Parathyroid adenoma (tissue), 2 donors: ENCODE measurements around the gene DENND1B.

Experiments used
- H2AFZ ChIP-seq: fragments of 300-600 bp; sonication (generic); one replicate; pipeline ENCODE4 v1.7.0; 2017; ENCODE audit warnings: antibody characterized with exemption, mild to moderate bottlenecking
- H3K27ac ChIP-seq: fragments of 300-600 bp; sonication (generic); one replicate; pipeline ENCODE4 v1.7.0; 2017
- H3K27me3 ChIP-seq: fragments of 300-600 bp; sonication (generic); one replicate; pipeline ENCODE4 v1.7.0; 2017; ENCODE audit warnings: low read length; ENCODE audit not compliant: control insufficient read depth, insufficient read depth
- H3K36me3 ChIP-seq: fragments of 300-600 bp; sonication (generic); one replicate; pipeline ENCODE4 v1.7.0; 2017; ENCODE audit warnings: low read length; ENCODE audit not compliant: control insufficient read depth, insufficient read depth
- H3K4me1 ChIP-seq: fragments of 300-600 bp; sonication (generic); one replicate; pipeline ENCODE4 v1.7.0; 2017; ENCODE audit warnings: control low read depth
- H3K4me2 ChIP-seq: fragments of 300-600 bp; sonication (generic); one replicate; pipeline ENCODE4 v1.7.0; 2017; ENCODE audit warnings: low read length
- H3K4me3 ChIP-seq: fragments of 300-600 bp; sonication (generic); one replicate; pipeline ENCODE4 v1.7.0; 2017; ENCODE audit warnings: low read depth, low read length
- H3K79me2 ChIP-seq: fragments of 300-600 bp; sonication (generic); one replicate; pipeline ENCODE4 v1.7.0; 2017; ENCODE audit warnings: control low read depth
- H3K9ac ChIP-seq: fragments of 300-600 bp; sonication (generic); one replicate; pipeline ENCODE4 v1.7.0; 2017; ENCODE audit warnings: mild to moderate bottlenecking
- H3K9me3 ChIP-seq: fragments of 300-600 bp; sonication (generic); one replicate; pipeline ENCODE4 v1.7.0; 2017; ENCODE audit warnings: low read length; ENCODE audit not compliant: control insufficient read depth
- CTCF ChIP-seq: fragments of 300-600 bp; sonication (generic); IDR thresholded peaks from one replicate; pipeline ENCODE4 v1.7.0; 2017; ENCODE audit warnings: antibody characterized with exemption, mild to moderate bottlenecking
- donor health status: primary hyperparathyroidism.

The DENND1B gene

GRCh38 chr1:197686231-197686630, 89.0 kb downstream of the DENND1B start:
- no peaks in the 10 kb centered on the region for H3K27me3 ChIP-seq
- no peak overlapping the region for H3K27ac ChIP-seq
- H3K36me3 ChIP-seq = no peaks in the 10 kb centered on the region
- no peak overlapping the region for H3K9ac ChIP-seq
- no peaks in the 10 kb centered on the region for H3K79me2 ChIP-seq
- no peaks in the 10 kb centered on the region for H3K4me1 ChIP-seq
- H3K4me3 ChIP-seq = no peak overlapping the region
- no peak for TF ChIP-seq CTCF
- peaks cover 5% of the 10 kb centered on the region for H3K9me3 ChIP-seq
- no peak overlapping the region for H3K4me2 ChIP-seq
- H2AFZ ChIP-seq = no peak overlapping the region

DNA sequence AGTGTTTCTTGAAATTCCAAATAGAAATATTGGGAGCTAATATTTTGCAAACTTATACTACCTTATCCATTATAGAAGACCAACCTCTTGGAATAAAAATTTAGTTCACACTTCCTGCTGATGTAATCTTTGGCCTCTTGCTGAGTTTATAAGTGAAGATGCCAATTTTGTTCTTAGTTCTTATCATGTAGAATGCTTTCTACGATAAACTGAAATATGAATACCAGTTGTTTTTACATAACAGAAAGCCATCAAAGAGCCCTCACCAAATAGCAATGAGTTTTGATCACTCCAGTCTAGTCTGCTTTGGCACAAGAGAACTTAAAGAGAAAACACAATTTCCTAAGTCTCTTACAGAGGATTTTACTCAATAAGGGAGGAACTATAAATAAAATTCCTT, 89.5 kb downstream of the DENND1B start:
- no peaks in the 10 kb centered on the region for H3K36me3 ChIP-seq
- H3K4me1 ChIP-seq = no peaks in the 10 kb centered on the region
- no peaks in the 10 kb centered on the region for H3K27me3 ChIP-seq
- H3K9ac ChIP-seq = no peak overlapping the region
- H3K4me2 ChIP-seq = no peak overlapping the region
- H2AFZ ChIP-seq = no peak overlapping the region
- peaks cover 5% of the 10 kb centered on the region for H3K9me3 ChIP-seq
- TF ChIP-seq CTCF = no peak
- H3K79me2 ChIP-seq = no peaks in the 10 kb centered on the region
- no peak overlapping the region for H3K4me3 ChIP-seq
- H3K27ac ChIP-seq = no peak overlapping the region

GRCh38 chr1:197683895-197684553, 91.3 kb downstream of the DENND1B start:
- H3K9me3 ChIP-seq = peaks cover 5% of the 10 kb centered on the region
- no peak overlapping the region for H2AFZ ChIP-seq
- no peak overlapping the region for H3K27ac ChIP-seq
- H3K4me2 ChIP-seq = no peak overlapping the region
- H3K9ac ChIP-seq = no peak overlapping the region
- H3K27me3 ChIP-seq = no peaks in the 10 kb centered on the region
- no peaks in the 10 kb centered on the region for H3K79me2 ChIP-seq
- no peak for TF ChIP-seq CTCF
- no peaks in the 10 kb centered on the region for H3K36me3 ChIP-seq
- no peak overlapping the region for H3K4me3 ChIP-seq
- no peaks in the 10 kb centered on the region for H3K4me1 ChIP-seq

DNA sequence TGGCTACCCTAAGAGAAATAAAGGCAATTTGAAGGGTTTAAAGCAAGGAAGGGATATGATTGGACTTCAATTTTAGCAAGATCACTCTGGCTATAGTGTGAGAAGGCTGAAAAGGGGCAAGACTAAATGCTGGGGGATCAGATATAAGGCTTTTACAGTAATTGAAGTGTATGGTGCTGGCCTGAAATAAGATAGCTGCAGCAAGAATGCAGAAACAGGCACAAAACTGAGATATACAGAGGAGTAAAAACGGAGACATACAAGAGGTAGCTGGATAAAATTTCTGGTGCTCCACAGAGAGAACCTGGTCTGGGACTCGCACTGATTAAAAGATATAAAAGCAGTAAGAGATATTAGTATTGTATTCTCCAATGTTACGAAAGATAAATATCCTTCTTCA, 92.0 kb downstream of the DENND1B start:
- no peak overlapping the region for H3K4me3 ChIP-seq
- H3K27ac ChIP-seq = no peak overlapping the region
- H3K36me3 ChIP-seq = no peaks in the 10 kb centered on the region
- H3K9ac ChIP-seq = no peak overlapping the region
- H3K9me3 ChIP-seq = peaks cover 3% of the 10 kb centered on the region
- no peaks in the 10 kb centered on the region for H3K4me1 ChIP-seq
- H3K79me2 ChIP-seq = no peaks in the 10 kb centered on the region
- no peak for TF ChIP-seq CTCF
- no peaks in the 10 kb centered on the region for H3K27me3 ChIP-seq
- no peak overlapping the region for H2AFZ ChIP-seq
- H3K4me2 ChIP-seq = no peak overlapping the region

DNA sequence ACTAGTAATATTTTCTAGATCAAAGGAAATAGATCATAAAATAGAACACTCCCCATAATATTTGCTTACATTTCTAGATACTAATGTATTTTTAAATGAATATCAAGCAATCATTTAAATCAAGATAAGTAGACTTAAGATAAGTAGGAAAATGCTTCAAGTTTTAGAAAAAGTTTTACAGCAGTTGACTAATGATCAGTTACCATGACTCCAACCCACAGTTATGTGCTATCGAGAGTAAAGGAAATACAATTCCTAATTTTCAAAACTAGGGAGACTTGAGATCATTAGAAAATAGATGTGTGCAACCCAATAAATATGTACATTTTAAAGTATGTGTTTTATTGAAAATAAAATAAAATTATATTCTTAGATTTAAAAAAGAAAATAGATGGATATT, 95.0 kb downstream of the DENND1B start:
- Histone ChIP-seq H3K4me1 (no peaks in the 10 kb centered on the region), H2AFZ (no peak overlapping the region), H3K9me3 (no peaks in the 10 kb centered on the region), H3K27me3 (no peaks in the 10 kb centered on the region), H3K4me2 (no peak overlapping the region), H3K9ac (no peak overlapping the region), H3K27ac (no peak overlapping the region), H3K4me3 (no peak overlapping the region), H3K36me3 (no peaks in the 10 kb centered on the region), H3K79me2 (no peaks in the 10 kb centered on the region)
- no peak for TF ChIP-seq CTCF
